Measurements from ENCODE around the gene ECSCR.
A peak's percentile ranks its signal among the peaks of the same experiment; 100 is the strongest.
"Not testable (repeated sequence)": the region's sequence is repeated elsewhere in the genome, so short reads cannot be mapped to it uniquely, and the experiment has no call there.

Gene ECSCR

DNA sequence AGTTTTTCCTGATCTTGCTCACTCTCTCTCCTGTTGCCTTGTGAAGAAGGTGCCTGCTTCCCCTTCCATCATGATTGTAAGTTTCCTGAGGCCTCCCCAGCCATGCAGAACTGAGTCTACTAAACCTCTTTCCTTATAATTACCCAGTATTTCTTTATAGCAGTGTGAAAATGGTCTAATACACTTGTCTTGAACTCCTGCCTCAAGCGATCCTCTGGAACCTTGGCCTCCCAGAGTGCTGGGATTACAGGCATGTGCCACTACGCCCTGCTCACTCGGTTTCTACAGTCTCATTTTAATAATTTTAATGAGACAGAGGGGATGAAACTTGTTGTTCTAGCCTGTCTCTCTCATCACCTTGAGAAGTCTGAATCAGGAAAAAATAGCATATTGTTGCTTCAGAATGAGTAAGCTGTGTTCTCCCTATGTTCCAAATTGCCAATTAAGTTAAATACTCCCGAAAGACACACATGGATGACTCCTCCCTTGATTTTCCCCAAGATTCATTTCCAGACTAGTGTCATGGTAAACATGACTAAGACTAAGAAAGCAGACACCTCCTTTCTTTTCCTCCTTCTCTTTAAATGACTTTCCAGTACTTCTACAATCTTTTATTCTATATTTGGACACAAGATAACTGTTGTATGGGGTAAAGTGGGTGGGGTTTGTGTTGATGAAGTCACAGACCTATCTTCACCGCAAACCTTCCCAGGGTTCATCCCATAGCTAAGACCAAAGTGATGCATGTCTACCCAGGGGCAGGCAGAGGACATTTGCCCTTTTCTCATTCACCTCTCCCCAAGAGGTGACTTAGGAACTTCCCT, 15.4 kb downstream of the ECSCR start:
- DNase-seq (ENCODE audit: low read depth in 3 of 3, low spot score in 1 of 3) = no peak

DNA sequence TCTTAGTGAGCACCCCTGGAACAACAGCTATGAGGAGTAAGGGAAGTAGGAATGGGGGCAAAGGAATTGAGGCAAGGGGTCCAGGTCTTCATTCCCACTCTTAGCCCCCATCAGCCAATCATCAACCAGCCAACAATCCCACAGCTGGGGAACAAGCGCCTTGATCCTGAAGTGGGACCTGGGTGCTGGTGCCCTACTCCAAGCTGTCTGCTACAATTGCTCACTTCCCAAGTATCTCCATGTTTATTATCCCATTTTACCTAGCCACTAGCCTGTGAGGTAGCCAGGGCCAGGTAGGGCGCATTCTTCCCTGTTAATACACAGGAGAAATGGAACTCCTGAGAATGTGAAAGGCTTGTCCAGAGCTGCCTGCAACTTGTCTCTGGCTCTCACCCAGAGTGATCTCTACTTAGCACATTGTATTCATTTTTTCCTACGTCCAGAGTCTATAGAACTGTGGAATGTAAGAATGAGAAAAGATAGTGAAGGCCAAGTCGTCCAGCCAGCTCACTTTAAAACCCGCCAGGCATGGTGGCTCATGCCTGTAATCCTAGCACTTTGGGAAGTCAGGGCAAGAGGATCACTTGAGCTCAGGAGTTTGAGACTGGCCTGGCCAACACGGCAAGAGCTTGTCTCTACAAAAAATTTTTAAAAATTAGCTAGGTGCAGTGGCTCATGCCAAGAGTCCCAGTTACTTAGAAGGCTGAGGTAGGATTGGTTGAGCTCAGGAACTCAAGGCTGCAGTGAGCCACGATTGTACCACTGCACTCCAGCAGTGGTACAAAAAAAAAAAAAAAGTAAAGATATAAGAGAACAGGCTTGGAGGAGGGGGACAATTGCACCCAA, 17.0 kb downstream of the ECSCR start:
- DNase-seq (ENCODE audit: low read depth in 3 of 3, low spot score in 1 of 3) = no peak

- no peak for DNase-seq (ENCODE audit: low read depth in 3 of 3, low spot score in 1 of 3)
Measured at GRCh38 chr5:139443831-139444453, 18.6 kb downstream of the ECSCR start.

GRCh38 chr5:139440416-139440815, 22.1 kb downstream of the ECSCR start:
- not testable (repeated sequence) for DNase-seq (ENCODE audit: low read depth in 3 of 3, low spot score in 1 of 3)

GRCh38 chr5:139439013-139439903, 23.3 kb downstream of the ECSCR start, which contains the start of gene DNAJC18:
DNAJC18 (minus strand) TSS chr5:139439525; CDS start chr5:139439445, 80 bp downstream.
- peak; percentile 64 to 84 (median 70) for DNase-seq (ENCODE audit: low read depth in 3 of 3, low spot score in 1 of 3)

DNA sequence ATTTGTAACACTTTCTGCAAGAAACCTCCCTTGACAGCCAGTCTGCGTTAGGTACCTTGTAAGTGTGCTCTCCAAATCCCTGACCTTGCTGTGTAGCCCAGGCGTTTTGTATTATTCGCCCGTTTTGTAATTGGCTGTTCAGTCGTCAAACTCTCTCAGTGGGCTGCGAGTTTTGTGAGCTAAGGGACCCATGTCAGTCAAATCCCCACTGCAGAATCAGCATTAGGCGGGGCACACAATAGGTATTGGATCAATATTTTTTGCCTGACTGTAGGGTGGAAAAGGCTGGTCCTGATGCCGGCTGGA, 23.9 kb downstream of the ECSCR start:
- no peak for DNase-seq (ENCODE audit: low read depth in 3 of 3, low spot score in 1 of 3)

DNA sequence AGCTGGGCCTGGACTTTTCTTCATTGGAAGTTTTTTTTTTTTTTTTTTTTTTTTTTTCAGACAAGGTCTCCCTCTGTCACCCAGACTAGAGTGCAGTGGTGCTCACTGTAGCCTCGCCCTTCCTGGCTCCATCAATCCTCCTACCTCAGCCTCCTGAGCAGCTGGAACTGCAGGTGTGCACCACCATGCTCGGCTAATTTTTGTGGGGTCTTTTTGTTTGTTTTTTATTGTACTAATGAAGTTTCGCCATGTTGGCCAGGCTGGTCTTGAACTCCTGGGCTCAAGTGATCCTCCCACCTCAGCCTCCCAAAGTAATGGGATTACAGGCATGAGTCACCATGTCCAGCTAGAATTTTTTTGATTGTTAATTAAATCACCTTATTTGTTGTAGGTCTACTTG, 26.9 kb downstream of the ECSCR start:
- no peak for DNase-seq (ENCODE audit: low read depth in 3 of 3, low spot score in 1 of 3)

GRCh38 chr5:139431706-139432105, 30.8 kb downstream of the ECSCR start:
- no peak for DNase-seq (ENCODE audit: low read depth in 3 of 3, low spot score in 1 of 3)

GRCh38 chr5:139430015-139430414, 32.5 kb downstream of the ECSCR start:
- DNase-seq (ENCODE audit: low read depth in 3 of 3, low spot score in 1 of 3) = no peak

DNA sequence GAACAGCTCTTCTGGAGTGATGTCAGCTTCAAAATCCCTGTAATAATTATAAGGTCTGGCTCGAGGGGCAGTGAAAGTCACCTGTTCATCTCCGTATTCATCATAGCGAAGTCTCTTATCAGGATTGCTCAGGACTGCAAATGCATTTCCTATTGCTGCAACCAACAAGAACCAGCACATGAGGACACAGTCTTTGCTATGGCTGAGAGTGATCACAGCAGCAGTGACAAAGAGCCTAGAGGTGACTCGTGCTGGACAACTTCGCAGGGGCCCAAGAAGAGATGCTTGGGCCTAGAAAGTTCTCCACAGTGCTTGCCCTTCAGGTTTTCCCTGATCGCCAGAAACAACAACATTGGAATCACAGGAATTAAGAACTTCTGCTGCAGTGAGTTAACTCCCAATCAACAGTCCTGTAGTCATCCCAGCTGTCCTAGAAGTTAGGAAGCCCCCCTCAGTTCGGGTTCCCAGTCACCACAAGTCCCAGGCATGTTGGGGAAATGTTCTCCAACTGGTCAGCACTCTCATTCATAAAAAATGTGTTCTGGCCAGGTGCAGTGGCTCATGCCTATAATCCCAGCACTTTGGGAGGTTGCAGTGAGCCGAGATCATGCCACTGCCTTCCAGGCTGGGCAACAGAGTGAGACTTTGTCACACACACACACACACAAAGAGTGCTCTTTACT, 36.2 kb downstream of the ECSCR start:
- DNase-seq (ENCODE audit: low read depth in 3 of 3, low spot score in 1 of 3) = no peak

DNA sequence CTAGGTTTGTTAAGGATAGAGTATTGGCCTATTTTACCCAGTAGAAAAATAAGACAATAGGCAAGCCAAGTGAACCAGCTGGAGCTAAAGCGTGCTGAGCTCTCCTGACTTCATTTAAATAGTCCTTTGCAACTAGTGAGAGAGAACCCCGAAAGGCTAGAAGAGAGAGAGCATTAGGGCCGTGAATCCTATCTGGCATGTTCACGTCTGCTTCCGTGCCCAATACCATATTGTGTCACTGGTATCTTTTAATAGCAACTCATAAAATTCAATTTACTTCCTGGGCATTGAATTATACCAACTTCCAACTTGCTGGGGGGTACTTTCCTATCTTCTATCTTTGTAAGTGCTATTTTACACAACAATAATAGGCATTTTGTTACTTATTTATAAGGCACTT, 37.0 kb downstream of the ECSCR start:
- DNase-seq (ENCODE audit: low read depth in 3 of 3, low spot score in 1 of 3) = no peak

- DNase-seq (ENCODE audit: low read depth in 3 of 3, low spot score in 1 of 3) = peak in 2 of 3 donors; percentile 20 to 21
Measured at GRCh38 chr5:139422307-139422893, 40.1 kb downstream of the ECSCR start.

GRCh38 chr5:139419226-139420192, 43.0 kb downstream of the ECSCR start:
- no peak for DNase-seq (ENCODE audit: low read depth in 3 of 3, low spot score in 1 of 3)

DNA sequence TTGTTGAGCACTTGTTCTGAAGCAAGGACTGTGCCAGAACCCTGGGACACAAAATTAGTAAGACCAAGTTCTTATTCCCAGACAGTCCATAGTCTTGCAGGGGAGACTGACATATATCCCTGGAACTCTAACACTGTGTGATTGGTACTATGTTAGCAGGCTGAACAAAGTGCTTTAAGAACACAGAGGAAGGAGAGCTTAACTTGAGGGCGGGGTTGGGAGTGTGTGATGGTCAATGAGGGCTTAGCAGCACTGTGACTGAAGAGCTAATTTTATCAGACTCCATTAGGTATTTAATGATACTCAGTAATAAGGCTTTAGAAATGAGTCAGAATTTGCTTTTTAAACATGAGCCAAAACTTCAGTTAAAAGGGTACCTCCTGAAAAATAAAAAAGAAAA, 43.8 kb downstream of the ECSCR start:
- no peak for DNase-seq (ENCODE audit: low read depth in 3 of 3, low spot score in 1 of 3)

DNA sequence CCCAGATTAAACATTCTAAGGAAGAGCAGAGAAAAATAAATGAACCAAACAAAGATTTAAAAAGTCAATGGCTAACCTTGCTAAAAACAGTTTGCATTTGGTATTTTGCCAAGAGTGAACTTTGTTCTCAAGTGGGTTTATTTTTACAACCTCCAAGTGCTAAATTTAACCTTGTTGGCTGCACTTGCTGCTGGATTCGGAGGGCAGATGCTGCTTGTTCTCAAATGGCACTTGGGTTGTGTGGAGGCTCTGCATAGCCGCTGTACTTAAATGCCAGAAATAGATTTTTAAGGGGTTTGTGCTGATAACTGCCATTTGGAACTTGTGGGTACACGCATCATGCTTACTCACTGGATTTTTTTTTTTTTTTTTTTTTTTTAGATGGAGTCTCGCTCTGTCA, 45.3 kb downstream of the ECSCR start:
- DNase-seq (ENCODE audit: low read depth in 3 of 3, low spot score in 1 of 3) = no peak

DNA sequence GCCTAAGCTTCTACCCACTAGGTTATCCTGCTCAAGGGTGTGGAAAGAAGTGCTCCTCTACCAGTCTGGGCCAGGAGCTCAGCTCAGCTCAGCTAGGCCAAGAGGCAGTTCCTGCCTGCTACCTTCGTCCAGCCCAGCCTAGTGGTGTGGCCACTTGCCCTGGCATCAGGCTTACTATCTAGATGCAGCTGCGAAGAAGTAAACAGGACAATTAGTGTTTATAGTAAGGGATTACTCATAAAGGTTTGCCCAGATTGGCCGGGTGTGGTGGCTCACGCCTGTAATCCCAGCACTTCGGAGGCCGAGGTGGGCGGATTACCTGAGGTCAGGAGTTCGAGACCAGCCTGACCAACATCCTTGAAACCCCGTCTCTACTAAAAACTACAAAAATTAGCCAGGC, 45.9 kb downstream of the ECSCR start:
- no peak for DNase-seq (ENCODE audit: low read depth in 3 of 3, low spot score in 1 of 3)

DNA sequence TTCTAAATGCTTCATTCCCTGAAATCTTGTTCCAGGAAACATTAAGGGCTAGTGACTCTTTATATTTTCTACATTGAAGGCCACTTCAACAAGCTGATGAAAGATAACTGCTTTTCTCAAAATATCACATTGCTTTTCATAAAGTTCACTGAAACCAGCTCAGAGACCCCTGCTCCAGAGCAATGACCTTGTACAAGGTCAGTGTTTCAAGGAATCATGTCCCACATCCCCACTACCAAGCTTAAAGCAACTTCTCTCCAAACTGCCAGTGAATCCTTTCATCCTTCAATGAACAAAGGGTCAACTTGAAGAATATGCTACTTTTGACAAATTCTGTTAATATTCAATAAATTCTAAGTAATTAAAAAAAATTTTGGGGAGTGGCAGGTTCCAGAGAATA, 46.7 kb downstream of the ECSCR start:
- no peak for DNase-seq (ENCODE audit: low read depth in 3 of 3, low spot score in 1 of 3)

DNA sequence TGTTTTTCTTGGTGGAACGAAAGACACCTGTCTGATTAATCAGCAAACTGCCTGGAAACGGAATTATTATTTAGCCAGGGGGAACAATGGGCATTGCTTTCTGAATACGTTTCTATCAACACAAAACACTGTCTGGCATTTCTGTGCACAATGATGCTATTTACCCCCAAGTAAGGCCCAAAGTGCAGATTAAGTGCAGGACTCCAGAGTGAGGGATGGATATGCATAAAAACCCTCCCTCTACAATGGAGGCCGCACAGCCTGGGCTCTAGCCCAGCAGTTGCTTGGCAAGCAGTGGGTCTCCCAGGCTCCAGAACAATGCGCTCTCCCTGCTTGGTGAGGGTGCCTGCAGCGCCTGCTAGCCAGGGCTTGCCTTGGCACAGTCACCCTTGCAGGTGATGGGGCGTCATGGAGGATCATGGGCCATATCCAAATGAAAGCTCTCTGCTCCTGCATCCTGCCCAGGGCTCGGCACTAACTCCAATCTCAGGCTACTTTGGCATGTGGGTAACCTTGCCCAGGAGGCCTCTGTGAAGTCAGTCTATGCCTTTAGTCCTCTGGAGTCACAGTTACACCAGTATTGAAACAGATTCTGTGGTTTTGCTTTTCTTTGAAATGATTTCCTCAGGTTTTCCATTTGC, 47.2 kb downstream of the ECSCR start:
- DNase-seq (ENCODE audit: low read depth in 3 of 3, low spot score in 1 of 3) = no peak

All from stimulated activated CD4-positive, alpha-beta T cell treated with anti-CD3 and anti-CD28 coated beads, TNF-alpha, amount 100 ng/mL, for 1 hour (primary cell).